ENCODE results near the gene FBXO38. TPM values are rescaled to one million over a fixed set of nuclear protein-coding genes. Genes with fewer than 3 reads are reported as not detected.

The FBXO38 gene
- polyA plus RNA-seq, 1 of the 3 experiments (the other 2 are of a cell fraction) = 15.5 TPM

DNA sequence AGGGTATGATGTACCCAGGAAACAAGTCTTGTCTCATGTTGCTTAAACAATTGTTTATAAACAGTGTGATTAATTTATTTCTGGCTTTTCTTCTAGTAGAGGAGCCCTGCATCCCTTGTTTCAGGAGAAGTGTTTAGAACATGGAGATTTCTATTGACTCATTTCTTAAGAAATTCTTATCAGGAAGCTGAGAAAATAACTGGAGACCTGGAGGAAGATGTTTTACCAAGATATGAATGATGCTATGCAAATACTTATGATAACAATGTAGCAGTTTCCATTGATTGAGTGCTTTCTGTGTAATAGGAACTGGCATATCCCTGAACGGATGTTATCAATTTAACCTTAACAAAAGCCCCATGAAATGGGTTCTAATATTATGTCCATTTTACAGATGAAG lies 108.6 kb downstream of the FBXO38 start:
- no peaks in the 10 kb centered on the region for H3F3A ChIP-seq (replicated peaks; ENCODE audit: insufficient read depth)
- no peak overlapping the region for H2AFZ ChIP-seq (ENCODE audit: low read depth)
- ChIA-PET CTCF (interaction anchor here (1.4 to 1.6 kb wide), 3 partner anchors 9 to 542 kb away, joined by 3 to 11 read pairs (median 4); no protein-coding TSS in a partner anchor), POLR2A (no interaction called here)
- no peaks in the 10 kb centered on the region for H3K79me2 ChIP-seq (ENCODE audit: insufficient read depth)
- no peaks in the 10 kb centered on the region for H3K4me1 ChIP-seq (ENCODE audit: control insufficient read depth in 1 of 2, insufficient read depth in 2 of 2, low read depth in 1 of 2, low read length in 1 of 2)
- 42% methylated on average over 1 of the region's 1 CpG for WGBS (ENCODE audit: low lambda C conversion rate)
- H3K36me3 ChIP-seq (replicated peaks in 1 of 2; ENCODE audit: control insufficient read depth in 1 of 2, insufficient read depth in 2 of 2, low read length in 1 of 2) = no peaks in the 10 kb centered on the region
- H3K9ac ChIP-seq = no peak overlapping the region
- TF ChIP-seq RXRA (IDR thresholded peaks at IDR 0.05; ENCODE audit: borderline replicate concordance, low read depth) = no peak
- no peak overlapping the region for H3K4me2 ChIP-seq
- no peak overlapping the region for H3K4me3 ChIP-seq (ENCODE audit: low read depth in 2 of 2, low read length in 1 of 2)
- no peaks in the 10 kb centered on the region for H3K9me2 ChIP-seq
- no peaks in the 10 kb centered on the region for H4K20me1 ChIP-seq (ENCODE audit: insufficient read depth)
- H3K9me3 ChIP-seq = no peaks in the 10 kb centered on the region
- no peaks in the 10 kb centered on the region; the same call in 1 of the 2 replicates for H3K27me3 ChIP-seq (ENCODE audit: insufficient read depth)
- DNase-seq = no peak
- no peak overlapping the region for H3K27ac ChIP-seq (ENCODE audit: low read depth in 2 of 2, low read length in 1 of 2)

Small RNA genes lying within 50 kb of the gene (small RNA-seq; reads per million reads assigned to genes)
- gene RF00017 = 0 reads per million in 7 experiments

Other genes with a start within 250 kb of the FBXO38 start
- not detected in 2 replicates for gene SPINK14, start 215.4 kb upstream of the FBXO38 start, polyA plus RNA-seq (2012; rRNA removed)
- not detected in 2 replicates for gene SPINK6, start 180.9 kb upstream of the FBXO38 start, polyA plus RNA-seq (2012; rRNA removed)
- not detected in 2 replicates for gene MARCOL, start 145.4 kb upstream of the FBXO38 start, polyA plus RNA-seq (2012; rRNA removed)
- gene SPINK13, start 115.2 kb upstream of the FBXO38 start, polyA plus RNA-seq (2012; rRNA removed) = not detected in 2 replicates
- gene SPINK7, start 71.5 kb upstream of the FBXO38 start, polyA plus RNA-seq (2012; rRNA removed) = not detected in 2 replicates
- not detected in 2 replicates for gene SPINK9, start 48.4 kb upstream of the FBXO38 start, polyA plus RNA-seq (2012; rRNA removed)